ENCODE data around the gene LGALS7. TPM values are rescaled to one million over a fixed set of nuclear protein-coding genes. Genes with fewer than 3 reads are reported as not detected.

Gene LGALS7
- total RNA-seq, result not detected in 2 replicates

DNA sequence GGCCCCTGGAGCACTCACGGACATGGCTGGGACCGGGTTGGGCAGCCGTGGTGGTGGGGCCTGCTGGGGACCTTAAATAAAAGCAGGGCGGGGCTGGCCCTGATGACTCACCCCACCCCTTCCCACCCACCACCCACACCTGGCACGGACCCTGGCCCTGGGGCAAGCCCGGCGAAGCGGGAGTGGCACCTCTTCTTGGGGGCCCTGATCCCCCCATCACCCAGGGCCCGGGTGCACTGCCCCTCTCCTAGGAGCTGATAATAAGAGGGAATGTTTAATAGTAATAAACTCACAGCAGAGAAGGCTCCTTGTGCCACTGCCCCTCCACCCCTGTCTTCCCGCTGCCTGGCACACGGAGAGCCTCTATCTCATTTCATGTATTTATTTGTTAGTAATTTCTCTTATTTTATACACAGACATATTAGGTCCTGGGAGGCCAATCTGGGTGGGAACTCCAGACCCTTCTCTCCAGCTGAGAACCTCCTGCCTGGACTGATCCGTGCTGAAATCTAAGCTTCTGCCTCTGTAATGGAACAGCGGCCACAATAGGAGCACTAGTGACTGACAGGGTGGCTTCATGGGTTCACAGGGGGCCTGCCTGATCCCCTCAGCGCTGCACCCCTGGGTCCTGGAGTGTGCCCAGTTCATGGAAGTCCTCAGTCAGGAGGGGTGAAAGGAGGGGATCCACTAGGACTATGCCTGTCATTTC, at the start of gene LGALS7:
LGALS7 (minus strand) TSS at position 49 of the 709 bp plus-strand sequence; CDS start at position 24, 25 bp downstream.

DNA sequence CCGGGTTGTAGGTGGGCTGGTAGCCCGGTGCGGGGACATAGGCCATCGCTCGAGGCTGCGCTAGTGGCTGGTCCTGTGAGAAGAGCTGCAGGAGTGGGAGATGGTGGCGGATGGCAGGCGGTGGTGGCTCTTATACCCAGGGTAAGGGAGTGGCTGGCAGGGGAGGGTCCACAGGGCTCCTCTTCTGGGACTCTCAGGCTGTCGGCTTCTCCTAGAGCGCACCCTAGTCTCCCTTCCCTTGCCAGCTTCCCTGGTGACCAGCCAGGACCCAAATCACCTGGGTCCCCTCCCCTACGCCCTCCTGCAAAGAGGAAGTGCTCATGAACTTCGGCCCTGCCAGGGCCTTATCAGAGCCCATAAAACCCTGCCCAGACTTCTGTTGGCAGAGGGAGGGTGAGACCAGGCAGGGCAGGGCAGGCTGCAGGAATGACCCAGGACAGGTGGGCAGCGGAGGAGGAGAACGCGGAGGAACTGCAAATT, 39.6 kb upstream of the LGALS7 start, which contains the start of gene LGALS4:
LGALS4 (minus strand) TSS at position 105 of the 480 bp plus-strand sequence; CDS start at position 46, 59 bp downstream.

DNA sequence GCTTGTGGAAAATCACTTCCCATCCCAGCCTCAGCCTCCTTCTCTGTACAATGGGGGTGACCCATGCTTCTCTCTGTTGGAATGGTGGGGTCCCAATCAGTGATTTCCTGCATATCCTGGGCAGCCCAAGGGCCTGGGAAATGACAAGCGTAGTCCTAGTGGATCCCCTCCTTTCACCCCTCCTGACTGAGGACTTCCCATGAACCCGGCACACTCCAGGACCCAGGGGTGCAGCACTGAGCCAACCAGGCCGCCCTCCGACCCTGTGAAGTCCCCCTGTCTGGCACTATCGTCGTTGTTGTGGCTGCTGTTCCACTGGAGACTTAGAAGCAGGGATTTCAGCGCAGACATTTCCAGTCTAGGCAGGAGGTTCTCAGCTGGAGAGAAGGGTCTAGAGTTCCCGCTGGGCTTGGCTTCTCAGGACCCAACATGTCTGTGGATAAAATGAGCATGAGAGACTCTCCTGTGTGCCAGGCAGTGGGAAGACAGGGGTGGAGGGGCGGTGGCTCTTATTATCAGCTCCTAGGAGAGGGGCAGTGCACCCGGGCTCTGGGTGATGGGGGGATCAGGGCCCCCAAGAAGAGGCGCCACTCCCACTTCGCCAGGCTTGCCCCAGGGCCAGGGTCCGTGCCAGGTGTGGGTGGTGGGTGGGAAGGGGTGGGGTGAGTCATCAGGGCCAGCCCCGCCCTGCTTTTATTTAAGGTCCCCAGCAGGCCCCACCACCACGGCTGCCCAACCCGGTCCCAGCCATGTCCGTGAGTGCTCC, 15.3 kb upstream of the LGALS7 start, which contains the start of gene LGALS7B:
LGALS7B (plus strand) TSS at position 723 of the 766 bp plus-strand sequence; CDS start at position 750, 27 bp downstream.

DNA sequence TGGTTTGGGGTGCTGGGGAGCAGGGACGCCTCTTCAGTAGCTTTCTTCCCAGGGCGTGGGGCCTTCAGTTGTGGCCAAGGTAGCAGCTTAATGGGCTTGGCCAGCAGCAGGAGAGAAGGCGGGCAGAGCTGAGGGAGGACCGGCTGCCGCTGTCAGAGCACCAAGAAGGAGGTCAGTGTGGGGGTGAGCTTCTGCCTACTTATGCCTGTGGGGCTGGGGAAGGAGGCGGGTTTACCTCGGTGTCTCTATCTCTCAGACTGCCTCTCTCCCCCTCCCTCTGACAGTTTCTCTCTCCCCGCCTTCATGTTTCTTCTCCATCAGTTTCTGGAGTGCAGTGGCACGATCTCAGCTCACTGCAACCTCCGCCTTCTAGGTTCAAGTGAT, 29.0 kb downstream of the LGALS7 start, which contains the start of gene CAPN12:
CAPN12 (minus strand) TSS at position 177 of the 384 bp plus-strand sequence. CDS start 309 bp downstream, outside the sequence.

Small RNA genes within 50 kb of the gene (small RNA-seq; reads per million reads assigned to genes)
- 0.56 reads per million for gene RNU6-140P

Other genes with a start within 250 kb of the LGALS7 start
- 0.53 TPM in 1 of 2 replicates, not detected in the other for gene MAP4K1, start 155.6 kb downstream of the LGALS7 start, total RNA-seq
- gene EIF3K, start 154.3 kb downstream of the LGALS7 start, total RNA-seq, result 380 and 418 TPM in 2 replicates
- gene ACTN4, start 125.9 kb downstream of the LGALS7 start, total RNA-seq, result 295 and 465 TPM in 2 replicates
- 0.29 TPM in 1 of 2 replicates, not detected in the other for gene CAPN12, start 29.0 kb downstream of the LGALS7 start, total RNA-seq
- not detected in 2 replicates for gene LGALS7B, start 15.7 kb upstream of the LGALS7 start, total RNA-seq
- gene LGALS4, start 39.4 kb upstream of the LGALS7 start, total RNA-seq, result 0.13 TPM in 1 of 2 replicates, not detected in the other
- 26.6 and 32.7 TPM in 2 replicates for gene ECH1, start 58.3 kb upstream of the LGALS7 start, total RNA-seq
- 338 and 397 TPM in 2 replicates for gene HNRNPL, start 76.5 kb upstream of the LGALS7 start, total RNA-seq
- gene RINL, start 104.8 kb upstream of the LGALS7 start, total RNA-seq, result 8.0 and 12.7 TPM in 2 replicates
- gene SIRT2, start 126.1 kb upstream of the LGALS7 start, total RNA-seq, result 57.9 and 64.1 TPM in 2 replicates
- gene NFKBIB, start 126.5 kb upstream of the LGALS7 start, total RNA-seq, result 16.5 and 17.9 TPM in 2 replicates
- not detected in 2 replicates for gene CCER2, start 138.7 kb upstream of the LGALS7 start, total RNA-seq
- 14.1 and 24.6 TPM in 2 replicates for gene SARS2, start 157.2 kb upstream of the LGALS7 start, total RNA-seq
- 32.4 and 39.1 TPM in 2 replicates for gene MRPS12, start 157.4 kb upstream of the LGALS7 start, total RNA-seq
- 13.8 and 24.1 TPM in 2 replicates for gene FBXO17, start 202.2 kb upstream of the LGALS7 start, total RNA-seq